ENCODE data around the gene FHAD1. TPM values are rescaled to one million over a fixed set of nuclear protein-coding genes. Genes with fewer than 3 reads are reported as not detected.

FHAD1 gene
- total and polyA plus RNA-seq, 2 donors (not counting 3 experiments of a cell fraction or from before 2014, with no cell fraction given), result 0.04 to 0.69 TPM

DNA sequence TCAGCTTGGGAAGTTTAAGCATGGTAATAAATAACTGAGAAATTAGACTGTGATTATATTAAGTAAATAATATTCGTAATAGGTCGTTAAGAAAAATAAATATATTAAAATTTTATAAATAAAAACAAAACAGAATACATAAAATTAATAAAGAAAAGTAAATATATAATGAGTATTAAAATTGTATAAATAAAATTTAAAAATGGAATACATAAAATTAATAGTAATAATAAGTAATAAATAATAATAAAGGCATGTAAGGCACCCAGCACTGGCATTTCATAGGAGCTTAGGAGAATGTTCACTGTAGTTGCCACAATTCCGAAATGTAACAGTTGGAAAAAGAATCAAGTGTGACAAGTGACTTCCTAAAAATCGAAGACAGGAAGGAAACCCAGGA is 45.8 kb upstream of the FHAD1 start:
- DNase-seq (ENCODE audit: low read depth, low spot score) (no peak), FAIRE-seq (no peak)
- POLR2A ChIA-PET, result interaction anchor here (0.8 to 0.9 kb wide), 3 partner anchors 12 to 127 kb away, joined by 3 read pairs; no protein-coding TSS in a partner anchor
- no peak overlapping the region for H2AFZ ChIP-seq (ENCODE audit: low read depth, low read length)
- dilution Hi-C loops (cut with MboI; ENCODE audit: extremely low pct_ligation_motif_present, low sequenced_read_pairs), result no loop called here
- no peak overlapping the region for H3K9ac ChIP-seq (replicated peaks; ENCODE audit: extremely low read depth, insufficient read depth, low read length)
- H3K4me2 ChIP-seq (ENCODE audit: insufficient read depth, low read length), result no peak overlapping the region
- TF ChIP-seq EZH2 (IDR thresholded peaks at IDR 0.05; ENCODE audit: borderline replicate concordance, low read depth, low read length, severe bottlenecking), result no peak
- TF ChIP-seq, protein P1, sequence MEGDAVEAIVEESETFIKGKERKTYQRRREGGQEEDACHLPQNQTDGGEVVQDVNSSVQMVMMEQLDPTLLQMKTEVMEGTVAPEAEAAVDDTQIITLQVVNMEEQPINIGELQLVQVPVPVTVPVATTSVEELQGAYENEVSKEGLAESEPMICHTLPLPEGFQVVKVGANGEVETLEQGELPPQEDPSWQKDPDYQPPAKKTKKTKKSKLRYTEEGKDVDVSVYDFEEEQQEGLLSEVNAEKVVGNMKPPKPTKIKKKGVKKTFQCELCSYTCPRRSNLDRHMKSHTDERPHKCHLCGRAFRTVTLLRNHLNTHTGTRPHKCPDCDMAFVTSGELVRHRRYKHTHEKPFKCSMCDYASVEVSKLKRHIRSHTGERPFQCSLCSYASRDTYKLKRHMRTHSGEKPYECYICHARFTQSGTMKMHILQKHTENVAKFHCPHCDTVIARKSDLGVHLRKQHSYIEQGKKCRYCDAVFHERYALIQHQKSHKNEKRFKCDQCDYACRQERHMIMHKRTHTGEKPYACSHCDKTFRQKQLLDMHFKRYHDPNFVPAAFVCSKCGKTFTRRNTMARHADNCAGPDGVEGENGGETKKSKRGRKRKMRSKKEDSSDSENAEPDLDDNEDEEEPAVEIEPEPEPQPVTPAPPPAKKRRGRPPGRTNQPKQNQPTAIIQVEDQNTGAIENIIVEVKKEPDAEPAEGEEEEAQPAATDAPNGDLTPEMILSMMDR (IDR thresholded peaks at IDR 0.05; ENCODE audit: extremely low read depth in 1 of 2, insufficient read depth in 1 of 2, low read depth in 1 of 2, low read length in 2 of 2), result no peak
- TF ChIP-seq GATA2 (IDR thresholded peaks at IDR 0.05; ENCODE audit: insufficient read depth, insufficient read length, low read depth, low read length), result no peak
- TF ChIP-seq, protein P2, sequence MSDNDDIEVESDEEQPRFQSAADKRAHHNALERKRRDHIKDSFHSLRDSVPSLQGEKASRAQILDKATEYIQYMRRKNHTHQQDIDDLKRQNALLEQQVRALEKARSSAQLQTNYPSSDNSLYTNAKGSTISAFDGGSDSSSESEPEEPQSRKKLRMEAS (IDR thresholded peaks at IDR 0.05; ENCODE audit: insufficient read depth, insufficient read length), result no peak
- no peak for TF ChIP-seq JUN (IDR thresholded peaks at IDR 0.05; ENCODE audit: borderline replicate concordance, insufficient read depth, insufficient read length, low read depth)
- no peak for TF ChIP-seq FOS (IDR thresholded peaks at IDR 0.05; ENCODE audit: borderline replicate concordance, insufficient read depth, low read length)
- TF ChIP-seq MYC (IDR thresholded peaks at IDR 0.05; ENCODE audit: low read depth, low read length), result no peak
- TF ChIP-seq POLR2AphosphoS5 (IDR thresholded peaks at IDR 0.05; ENCODE audit: insufficient read depth, low read depth, low read length), result no peak
- no peak for TF ChIP-seq POLR2A (IDR thresholded peaks at IDR 0.05; ENCODE audit: low read depth, low read length)
- H3K36me3 ChIP-seq (ENCODE audit: control insufficient read depth in 2 of 2, extremely low read depth in 1 of 2, insufficient read depth in 2 of 2, low read length in 2 of 2), result no peaks in the 10 kb centered on the region
- H4K20me1 ChIP-seq (replicated peaks; ENCODE audit: control insufficient read depth, extremely low read depth, insufficient read depth, low read length), result no peaks in the 10 kb centered on the region
- H3K4me1 ChIP-seq (ENCODE audit: control insufficient read depth, extremely low read depth, insufficient read depth, low read length), result peaks cover 14% of the 10 kb centered on the region
- BruUV-seq (replicated peaks), result no TSS peak
- CTCF ChIA-PET, result interaction anchor here (0.8 to 2.2 kb wide), 8 partner anchors 10 to 73 kb away, joined by 3 to 10 read pairs (median 7); no protein-coding TSS in a partner anchor
- intact Hi-C loops (cut with micrococcal nuclease), result loop anchor here (2.0 kb wide), 1 partner anchor 60 kb away; no protein-coding TSS in a partner anchor
- no peaks in the 10 kb centered on the region for H3K27me3 ChIP-seq (ENCODE audit: control insufficient read depth in 2 of 2, insufficient read depth in 2 of 2, low read length in 2 of 2)
- H3K27ac ChIP-seq (ENCODE audit: insufficient read depth, low read depth, low read length), result no peak overlapping the region
- no peak overlapping the region for H3K4me3 ChIP-seq (replicated peaks in 1 of 3; ENCODE audit: insufficient read depth in 1 of 3, low read depth in 1 of 3, low read length in 3 of 3)
- no peaks in the 10 kb centered on the region for H3K9me3 ChIP-seq (replicated peaks; ENCODE audit: control insufficient read depth, insufficient read depth, low read length)
- H3K9me1 ChIP-seq (replicated peaks; ENCODE audit: control insufficient read depth, extremely low read depth, insufficient read depth, low read length), result no peaks in the 10 kb centered on the region
- H3K79me2 ChIP-seq (ENCODE audit: control insufficient read depth, insufficient read depth, low read length), result no peaks in the 10 kb centered on the region

All from endothelial cell of umbilical vein (primary cell).